Caco-2 (cell line): ENCODE data around the gene KAT7. TPM values are rescaled to one million over a fixed set of nuclear protein-coding genes. Genes with fewer than 3 reads are reported as not detected.

Source experiments
- BruUV-seq: library from RNA; stranded (reverse); fragments of 400-500 nt; replicated peaks from 2 replicates; lab custom pipeline; 2021; lab: Mats Ljungman, UMichigan
- CTCF ChIA-PET: fragments of 300-600 bp; sonication (Branson Sonifier 250); formaldehyde crosslinking; loops from one replicate; lab custom pipeline; 2022; ENCODE audit warnings: antibody characterized with exemption; lab: Charles Lee
- POLR2A ChIA-PET: fragments of 300-600 bp; sonication (Branson Sonifier 250); formaldehyde crosslinking; loops from one replicate; lab custom pipeline; 2022; ENCODE audit warnings: antibody characterized with exemption; lab: Charles Lee
- DNase-seq, 2 experiments: peaks; one replicate each; pipeline versions ENCODE4 v3.0.0 to v3.0.0-alpha.2; 2020 to 2022
- H3K27me3 ChIP-seq: replicated peaks from 2 replicates; pipeline ENCODE4 v1.6.0; 2011; ENCODE audit warnings: low read length; ENCODE audit not compliant: control insufficient read depth, insufficient read depth
- H3K36me3 ChIP-seq: 2 replicates; pipeline ENCODE4 v1.5.1; 2011; ENCODE audit warnings: low read length; ENCODE audit not compliant: control insufficient read depth, insufficient read depth
- H3K4me1 ChIP-seq: fragments of 250-450 bp; sonication (Bioruptor Pico); 2 replicates; pipeline ENCODE4 v1.5.1; 2020; ENCODE audit warnings: mild to moderate bottlenecking
- H3K4me3 ChIP-seq: 2 replicates; pipeline ENCODE4 v1.5.1; 2011; ENCODE audit warnings: low read depth, mild to moderate bottlenecking, control low read depth, low read length
- H3K9me3 ChIP-seq: fragments of 250-450 bp; sonication (Bioruptor Pico); 2 replicates; pipeline ENCODE4 v1.5.1; 2020; ENCODE audit warnings: mild to moderate bottlenecking, moderate library complexity
- H3K27ac Mint-ChIP-seq: one replicate; pipeline ENCODE4 v1.8.0; 2022; ENCODE audit warnings: mixed read lengths; ENCODE audit not compliant: unreplicated experiment
- H3K27me3 Mint-ChIP-seq: one replicate; pipeline ENCODE4 v1.8.0; 2022; ENCODE audit warnings: mixed read lengths; ENCODE audit not compliant: insufficient read depth, unreplicated experiment
- H3K36me3 Mint-ChIP-seq: one replicate; pipeline ENCODE4 v1.8.0; 2022; ENCODE audit warnings: mild to moderate bottlenecking, mixed read lengths; ENCODE audit not compliant: insufficient read depth, unreplicated experiment
- H3K4me1 Mint-ChIP-seq: one replicate; pipeline ENCODE4 v1.8.0; 2022; ENCODE audit warnings: low read depth, mixed read lengths; ENCODE audit not compliant: unreplicated experiment
- H3K4me3 Mint-ChIP-seq: one replicate; pipeline ENCODE4 v1.8.0; 2022; ENCODE audit warnings: mild to moderate bottlenecking, moderate library complexity, mixed read lengths; ENCODE audit not compliant: unreplicated experiment
- H3K9me3 Mint-ChIP-seq: one replicate; pipeline ENCODE4 v1.8.0; 2022; ENCODE audit warnings: mixed read lengths; ENCODE audit not compliant: unreplicated experiment
- CTCF ChIP-seq, 2 experiments: fragments of 200-600 bp in 1 of 2; IDR thresholded peaks; 1 replicate in 1 of 2; 2 replicates in 1 of 2; pipeline versions ENCODE4 v1.5.1 to v1.8.0; 2011 to 2022; ENCODE audit warnings: antibody characterized with exemption in 1 of 2, control low read depth in 1 of 2, inconsistent platforms in 1 of 2, low read depth in 1 of 2, low read length in 1 of 2, mild to moderate bottlenecking in 1 of 2, moderate library complexity in 1 of 2; ENCODE audit not compliant: insufficient read depth in 1 of 2, severe bottlenecking in 1 of 2, unreplicated experiment in 1 of 2
- intact Hi-C: fragments of 100-400 bp; cut with micrococcal nuclease; formaldehyde crosslinking; loops from one replicate; pipeline ENCODE4 v1.10.0; 2022; ENCODE audit not compliant: unreplicated experiment
- total RNA-seq: library from RNA; stranded (reverse); gene quantifications from 2 replicates; pipeline ENCODE4 v1.2.3, GENCODE V29; 2022

Gene KAT7
- total RNA-seq, 1 experiment from 2014 or later: 137 TPM

- Histone ChIP-seq H3K4me3 (no peak overlapping the region), H3K36me3 (no peaks in the 10 kb centered on the region), H3K27me3 (no peaks in the 10 kb centered on the region), H3K9me3 (no peaks in the 10 kb centered on the region), H3K4me1 (peaks cover 12% of the 10 kb centered on the region)
- no TSS peak for BruUV-seq
- Mint-ChIP-seq H3K4me1 (peaks cover 16% of the 10 kb centered on the region), H3K4me3 (no peak overlapping the region), H3K9me3 (no peaks in the 10 kb centered on the region), H3K27ac (no peak overlapping the region), H3K27me3 (no peaks in the 10 kb centered on the region), H3K36me3 (peaks cover 42% of the 10 kb centered on the region)
- ChIA-PET POLR2A (no interaction called here), CTCF (no interaction called here)
- peak; percentile 39 to 43 for TF ChIP-seq CTCF (IDR thresholded peaks at IDR 0.05; ENCODE audit: insufficient read depth in 1 of 2, low read depth in 1 of 2, low read length in 1 of 2, severe bottlenecking in 1 of 2, unreplicated experiment in 1 of 2)
- DNase-seq: no peak
- intact Hi-C loops: no loop called here
Observed at GRCh38 chr17:49841548-49841947, 53.1 kb downstream of the KAT7 start.

- no peak overlapping the region for H3K27ac Mint-ChIP-seq
- H3K27me3 ChIP-seq: no peaks in the 10 kb centered on the region
- ChIA-PET POLR2A (no interaction called here), CTCF (no interaction called here)
- H3K4me3 Mint-ChIP-seq: no peak overlapping the region
- no peaks in the 10 kb centered on the region for H3K9me3 Mint-ChIP-seq
- no TSS peak for BruUV-seq
- no peak overlapping the region for H3K4me3 ChIP-seq
- intact Hi-C loops: no loop called here
- TF ChIP-seq CTCF (IDR thresholded peaks at IDR 0.05; ENCODE audit: insufficient read depth in 1 of 2, low read depth in 1 of 2, low read length in 1 of 2, severe bottlenecking in 1 of 2, unreplicated experiment in 1 of 2): no peak
- no peaks in the 10 kb centered on the region for H3K9me3 ChIP-seq
- H3K4me1 Mint-ChIP-seq: peaks cover 15% of the 10 kb centered on the region
- no peaks in the 10 kb centered on the region for H3K36me3 ChIP-seq
- DNase-seq: no peak
- peaks cover 10% of the 10 kb centered on the region for H3K4me1 ChIP-seq
- H3K36me3 Mint-ChIP-seq: peaks cover 36% of the 10 kb centered on the region
- H3K27me3 Mint-ChIP-seq: no peaks in the 10 kb centered on the region
Observed at GRCh38 chr17:49842371-49842770, 53.9 kb downstream of the KAT7 start.

- BruUV-seq: no TSS peak
- no peak for DNase-seq
- peaks cover 36% of the 10 kb centered on the region for H3K36me3 Mint-ChIP-seq
- POLR2A ChIA-PET: no interaction called here
- H3K27me3 Mint-ChIP-seq: no peaks in the 10 kb centered on the region
- Histone ChIP-seq H3K4me1 (peaks cover 10% of the 10 kb centered on the region), H3K4me3 (no peak overlapping the region), H3K36me3 (no peaks in the 10 kb centered on the region), H3K9me3 (no peaks in the 10 kb centered on the region), H3K27me3 (no peaks in the 10 kb centered on the region)
- intact Hi-C loops: no loop called here
- no peak for TF ChIP-seq CTCF (IDR thresholded peaks at IDR 0.05; ENCODE audit: insufficient read depth in 1 of 2, low read depth in 1 of 2, low read length in 1 of 2, severe bottlenecking in 1 of 2, unreplicated experiment in 1 of 2)
- no peak overlapping the region for H3K4me3 Mint-ChIP-seq
- H3K4me1 Mint-ChIP-seq: peaks cover 15% of the 10 kb centered on the region
- CTCF ChIA-PET: no interaction called here
- H3K9me3 Mint-ChIP-seq: no peaks in the 10 kb centered on the region
- no peak overlapping the region for H3K27ac Mint-ChIP-seq
Observed at GRCh38 chr17:49842846-49843245, 54.4 kb downstream of the KAT7 start.
